Kidney glomerular epithelial cell (primary cell): ENCODE data around the gene PEAK1.
A peak's percentile ranks its signal among the peaks of the same experiment; 100 is the strongest.
"Not testable (repeated sequence)": the region's sequence is repeated elsewhere in the genome, so short reads cannot be mapped to it uniquely, and the experiment has no call there.

ENCODE experiments used
- DNase-seq: peaks from one replicate; lab custom pipeline; 2025; lab: John Stamatoyannopoulos, UW

The PEAK1 gene

GRCh38 chr15:77171221-77171967 is 248.5 kb downstream of the PEAK1 start:
- DNase-seq, result no peak

GRCh38 chr15:77168616-77169015 is 251.3 kb downstream of the PEAK1 start:
- DNase-seq, result no peak

GRCh38 chr15:77168141-77168540 is 251.8 kb downstream of the PEAK1 start:
- no peak for DNase-seq

GRCh38 chr15:77167406-77167805 is 252.5 kb downstream of the PEAK1 start:
- DNase-seq, result no peak

- no peak for DNase-seq
These were observed 256.0 kb downstream of the PEAK1 start for GRCh38 chr15:77163781-77164384.

GRCh38 chr15:77162872-77163633 is 256.9 kb downstream of the PEAK1 start:
- DNase-seq, result no peak

- no peak for DNase-seq
These were observed 259.1 kb downstream of the PEAK1 start for GRCh38 chr15:77160562-77161478.

GRCh38 chr15:77156000-77156399 is 263.9 kb downstream of the PEAK1 start:
- DNase-seq, result not testable (repeated sequence)

- DNase-seq, result no peak
These were observed 271.7 kb downstream of the PEAK1 start for GRCh38 chr15:77148191-77148590.

- DNase-seq, result no peak
These were observed 274.5 kb downstream of the PEAK1 start for GRCh38 chr15:77145370-77145769.

- DNase-seq, result peak; percentile 79
These were observed 275.3 kb downstream of the PEAK1 start for GRCh38 chr15:77144492-77145070.

- DNase-seq, result no peak
These were observed 275.9 kb downstream of the PEAK1 start for GRCh38 chr15:77144026-77144425.

GRCh38 chr15:77143616-77144015 is 276.3 kb downstream of the PEAK1 start:
- DNase-seq, result no peak

GRCh38 chr15:77143191-77143590 is 276.7 kb downstream of the PEAK1 start:
- no peak for DNase-seq

- no peak for DNase-seq
These were observed 279.7 kb downstream of the PEAK1 start for GRCh38 chr15:77140220-77140619.

GRCh38 chr15:77139312-77139711 is 280.6 kb downstream of the PEAK1 start:
- no peak for DNase-seq

GRCh38 chr15:77138167-77138522 is 281.8 kb downstream of the PEAK1 start:
- DNase-seq, result no peak

GRCh38 chr15:77135181-77135580 is 284.7 kb downstream of the PEAK1 start:
- DNase-seq, result no peak

GRCh38 chr15:77130315-77130930 is 289.5 kb downstream of the PEAK1 start:
- DNase-seq, result no peak

GRCh38 chr15:77127626-77128025 is 292.3 kb downstream of the PEAK1 start:
- no peak for DNase-seq
